ENCODE data around the gene MFNG. TPM values are rescaled to one million over a fixed set of nuclear protein-coding genes. Genes with fewer than 3 reads are reported as not detected.

MFNG gene
- total RNA-seq, 2 experiments from 2014 or later: 85.1 to 89.9 TPM

Other genes starting within 250 kb of the MFNG start
- gene RAC2, start 242.1 kb downstream of the MFNG start, total RNA-seq: 100 to 1,000 TPM; 174 to 180 TPM
- 100 to 1,000 TPM; 134 to 138 TPM for gene CYTH4, start 203.9 kb downstream of the MFNG start, total RNA-seq
- under 1 TPM; 0.05 to 0.20 TPM for gene ELFN2, start 58.9 kb downstream of the MFNG start, total RNA-seq
- gene CARD10, start 33.0 kb upstream of the MFNG start, total RNA-seq: under 1 TPM; 0.20 to 0.63 TPM
- not detected for gene CDC42EP1, start 74.1 kb upstream of the MFNG start, total RNA-seq
- 1 to 10 TPM; 2.6 to 3.0 TPM for gene LGALS2, start 93.7 kb upstream of the MFNG start, total RNA-seq
- gene GGA1, start 122.5 kb upstream of the MFNG start, total RNA-seq: 10 to 100 TPM; 57.0 to 60.9 TPM
- gene SH3BP1, start 153.3 kb upstream of the MFNG start, total RNA-seq: 10 to 100 TPM; 46.9 to 49.0 TPM
- 1 to 10 TPM; 1.5 TPM for gene PDXP, start 172.3 kb upstream of the MFNG start, total RNA-seq
- gene LGALS1, start 189.3 kb upstream of the MFNG start, total RNA-seq: 10 to 100 TPM; 85.1 to 93.7 TPM
- gene NOL12, start 200.0 kb upstream of the MFNG start, total RNA-seq: 10 to 100 TPM; 24.3 to 26.2 TPM
- 10 to 100 TPM in 1 of 2 experiments, 1 to 10 TPM in 1; 9.0 to 10.1 TPM for gene TRIOBP, start 210.7 kb upstream of the MFNG start, total RNA-seq